Esophagus muscularis mucosa (tissue), 4 donors: ENCODE measurements around the gene TRMT10A. TPM values are rescaled to one million over a fixed set of nuclear protein-coding genes. Genes with fewer than 3 reads are reported as not detected.

Experiments
- DNase-seq: peaks from one replicate; pipeline ENCODE4 v3.0.0-alpha.2; 2017; ENCODE audit errors: extremely low spot score
- H3K27ac ChIP-seq, 4 donors: fragments of 200-600 bp; sonication (generic); replicated peaks in 1 of 4; 1 replicate in 3 of 4; 2 replicates in 1 of 4; pipeline ENCODE4 v1.5.1; 2016 to 2019; ENCODE audit warnings: mild to moderate bottlenecking in 1 of 4
- H3K27me3 ChIP-seq, 4 donors: fragments of 200-600 bp; sonication (generic); one replicate each; pipeline versions ENCODE4 v1.5.1 to v1.6.0; 2016 to 2019
- H3K36me3 ChIP-seq, 4 donors: fragments of 200-600 bp; sonication (generic); one replicate each; pipeline ENCODE4 v1.5.1; 2016 to 2019
- H3K4me1 ChIP-seq, 4 donors: fragments of 200-600 bp; sonication (generic); one replicate each; pipeline ENCODE4 v1.5.1; 2016 to 2019
- H3K4me3 ChIP-seq, 4 donors: fragments of 200-600 bp; sonication (generic); 1 replicate in 2 of 4; 2 replicates in 2 of 4; pipeline ENCODE4 v1.5.1; 2016 to 2019; ENCODE audit warnings: mild to moderate bottlenecking in 4 of 4, moderate library complexity in 1 of 4
- H3K9me3 ChIP-seq, 4 donors: fragments of 200-600 bp; sonication (generic); 1 replicate in 3 of 4; 2 replicates in 1 of 4; pipeline ENCODE4 v1.5.1; 2016 to 2019
- CTCF ChIP-seq, 3 experiments: fragments of 200-600 bp in 2 of 3; fragments of 450-650 bp in 1 of 3; sonication (generic) in 2 of 3; IDR thresholded peaks; one replicate each; pipeline ENCODE4 v1.5.1; 2017 to 2019; ENCODE audit warnings: antibody characterized with exemption in 3 of 3, mild to moderate bottlenecking in 2 of 3, moderate library complexity in 1 of 3
- EP300 ChIP-seq: sonication (generic); formaldehyde crosslinking; IDR thresholded peaks from one replicate; pipeline ENCODE4 v1.6.1; 2017; ENCODE audit warnings: antibody characterized with exemption
- POLR2A ChIP-seq: fragments of 450-650 bp; IDR thresholded peaks from one replicate; pipeline ENCODE4 v1.6.1; 2017; ENCODE audit warnings: antibody characterized with exemption, moderate library complexity, mild to moderate bottlenecking, low read depth
- POLR2AphosphoS5 ChIP-seq, 2 donors: sonication (generic); formaldehyde crosslinking; IDR thresholded peaks; one replicate each; pipeline ENCODE4 v1.6.1; 2017; ENCODE audit warnings: antibody characterized with exemption in 2 of 2
- WGBS: methylation state at CpG from one replicate; pipeline ENCODE4 v1.1.5; 2018; 5-methylcytosine and 5-hydroxymethylcytosine counted together
- intact Hi-C: fragments of 100-400 bp; cut with DNase I; formaldehyde crosslinking; loops from one replicate; pipeline ENCODE4 v1.15.1; 2023
- total RNA-seq, 4 donors: library from RNA; depleted of rRNA; stranded (reverse); fragments of >200 nt; gene quantifications; one replicate each; pipeline versions ENCODE4 v1.1.0 to v1.2.1, GENCODE V29; 2016

Gene TRMT10A
- total RNA-seq: 1 to 10 TPM; 3.0 to 5.3 (median 4.8) TPM

- H3K36me3 ChIP-seq: no peaks in the 10 kb centered on the region
- WGBS: under 1% methylated on average over 44 of the region's 48 CpGs
- peaks cover 8 to 18% (median 10%) of the 10 kb centered on the region in 4 donors for H3K4me1 ChIP-seq
- TF ChIP-seq CTCF (IDR thresholded peaks at IDR 0.05): peak in 1 of 3 experiments; percentile 5
- TF ChIP-seq POLR2A: peak; percentile 43
- peak; percentile 77 to 90 for TF ChIP-seq POLR2AphosphoS5 (IDR thresholded peaks at IDR 0.05)
- TF ChIP-seq EP300: no peak
- intact Hi-C loops: loop anchor here (2.0 to 5.0 kb wide), 3 partner anchors 159 to 385 kb away; no protein-coding TSS in a partner anchor
- peak; percentile 99 for DNase-seq
- peak within 1 kb of the TSS; percentile 91 to 94 (median 92) for H3K27ac ChIP-seq
- H3K4me3 ChIP-seq: peak within 1 kb of the TSS; percentile 61 to 81 (median 71)
- no peaks in the 10 kb centered on the region for H3K27me3 ChIP-seq
- H3K9me3 ChIP-seq: no peaks in the 10 kb centered on the region
Measured at GRCh38 chr4:99563310-99564186, at the start of gene TRMT10A. TSS of gene TRMT10A (minus strand) at chr4:99564039. CDS start at chr4:99559338, 4,701 bp downstream.

- Histone ChIP-seq H3K36me3 (no peaks in the 10 kb centered on the region), H3K27me3 (no peaks in the 10 kb centered on the region), H3K4me1 (peaks cover 17 to 45% (median 24%) of the 10 kb centered on the region in 4 donors), H3K27ac (no peak overlapping the region), H3K9me3 (no peaks in the 10 kb centered on the region), H3K4me3 (no peak overlapping the region)
- WGBS: 60% methylated on average over 5 of the region's 5 CpGs
- TF ChIP-seq POLR2A (no peak), EP300 (no peak), POLR2AphosphoS5 (IDR thresholded peaks at IDR 0.05) (no peak), CTCF (IDR thresholded peaks at IDR 0.05) (no peak)
- DNase-seq: no peak
- intact Hi-C loops: no loop called here
Measured at GRCh38 chr4:99612704-99613103, 48.9 kb upstream of the TRMT10A start.

GRCh38 chr4:99612281-99612680 is 48.4 kb upstream of the TRMT10A start:
- TF ChIP-seq CTCF (IDR thresholded peaks at IDR 0.05): no peak
- TF ChIP-seq POLR2A: no peak
- no peak for TF ChIP-seq POLR2AphosphoS5 (IDR thresholded peaks at IDR 0.05)
- Histone ChIP-seq H3K36me3 (no peaks in the 10 kb centered on the region), H3K4me3 (no peak overlapping the region), H3K27ac (no peak overlapping the region), H3K27me3 (no peaks in the 10 kb centered on the region), H3K9me3 (no peaks in the 10 kb centered on the region), H3K4me1 (peaks cover 17 to 41% (median 24%) of the 10 kb centered on the region in 4 donors)
- DNase-seq: no peak
- 89% methylated on average over 3 of the region's 3 CpGs for WGBS
- intact Hi-C loops: no loop called here

- WGBS: 83% methylated on average over 5 of the region's 5 CpGs
- Histone ChIP-seq H3K27ac (peak overlapping the region in 1 of 4 donors; percentile 24), H3K4me3 (no peak overlapping the region), H3K4me1 (peaks cover 14 to 34% (median 23%) of the 10 kb centered on the region in 4 donors), H3K36me3 (no peaks in the 10 kb centered on the region), H3K27me3 (no peaks in the 10 kb centered on the region), H3K9me3 (no peaks in the 10 kb centered on the region)
- DNase-seq: no peak
- no peak for TF ChIP-seq CTCF (IDR thresholded peaks at IDR 0.05)
- TF ChIP-seq POLR2A: no peak
- no peak for TF ChIP-seq EP300
- TF ChIP-seq POLR2AphosphoS5 (IDR thresholded peaks at IDR 0.05): no peak
- intact Hi-C loops: no loop called here
Measured at GRCh38 chr4:99610605-99611175, 46.9 kb upstream of the TRMT10A start.
